Midbrain (tissue), 1 donor: ENCODE measurements around the gene MECP2.

Source experiments
- DNase-seq: peaks from one replicate; lab custom pipeline; 2025; lab: John Stamatoyannopoulos, UW

Gene MECP2

GRCh38 chrX:154061801-154062200 lies 35.7 kb downstream of the MECP2 start:
- no peak for DNase-seq

GRCh38 chrX:154059729-154060245 lies 37.7 kb downstream of the MECP2 start:
- DNase-seq: no peak

- DNase-seq: no peak
These were observed 38.3 kb downstream of the MECP2 start for GRCh38 chrX:154059231-154059630.

GRCh38 chrX:154058214-154058997 lies 39.1 kb downstream of the MECP2 start:
- no peak for DNase-seq

GRCh38 chrX:154057791-154058190 lies 39.7 kb downstream of the MECP2 start:
- no peak for DNase-seq

GRCh38 chrX:154056770-154057241 lies 40.7 kb downstream of the MECP2 start:
- DNase-seq: no peak

GRCh38 chrX:154051201-154051810 lies 46.2 kb downstream of the MECP2 start:
- peak; percentile 73 for DNase-seq

- DNase-seq: no peak
These were observed 47.4 kb downstream of the MECP2 start for GRCh38 chrX:154050113-154050495.

- no peak for DNase-seq
These were observed 48.1 kb downstream of the MECP2 start for GRCh38 chrX:154049209-154050112.

- DNase-seq: no peak
These were observed 49.1 kb downstream of the MECP2 start for GRCh38 chrX:154048398-154048797.

GRCh38 chrX:154046940-154047610 lies 50.4 kb downstream of the MECP2 start:
- DNase-seq: no peak

- no peak for DNase-seq
These were observed 51.3 kb downstream of the MECP2 start for GRCh38 chrX:154046031-154046781.

GRCh38 chrX:154044091-154044490 lies 53.4 kb downstream of the MECP2 start:
- no peak for DNase-seq

GRCh38 chrX:154043003-154043763 lies 54.3 kb downstream of the MECP2 start:
- DNase-seq: no peak

- DNase-seq: no peak
These were observed 56.7 kb downstream of the MECP2 start for GRCh38 chrX:154040863-154041262.

- no peak for DNase-seq
These were observed 57.2 kb downstream of the MECP2 start for GRCh38 chrX:154040307-154040756.

- DNase-seq: no peak
These were observed 57.9 kb downstream of the MECP2 start for GRCh38 chrX:154039577-154039976.

GRCh38 chrX:154038656-154039055 lies 58.9 kb downstream of the MECP2 start:
- no peak for DNase-seq

GRCh38 chrX:154037754-154038153 lies 59.8 kb downstream of the MECP2 start:
- DNase-seq: no peak

GRCh38 chrX:154036513-154036912 lies 61.0 kb downstream of the MECP2 start:
- no peak for DNase-seq
